GM12873 (cell line): Measurements from ENCODE around the gene SND1.

Experiments used
- CTCF ChIP-seq: IDR thresholded peaks from 2 replicates; pipeline ENCODE4 v1.5.1; 2012; ENCODE audit warnings: low read depth, mild to moderate bottlenecking, moderate library complexity, low read length, control low read depth; ENCODE audit not compliant: insufficient read depth; ENCODE audit errors: missing control alignments

Gene SND1

GRCh38 chr7:128080169-128080568 is 428.2 kb downstream of the SND1 start:
- no peak for TF ChIP-seq CTCF

- TF ChIP-seq CTCF: no peak
Measured at GRCh38 chr7:128081351-128081750, 429.4 kb downstream of the SND1 start.

- no peak for TF ChIP-seq CTCF
Measured at GRCh38 chr7:128081808-128082207, 429.8 kb downstream of the SND1 start.

GRCh38 chr7:128082431-128082830 is 430.4 kb downstream of the SND1 start:
- TF ChIP-seq CTCF: no peak

DNA sequence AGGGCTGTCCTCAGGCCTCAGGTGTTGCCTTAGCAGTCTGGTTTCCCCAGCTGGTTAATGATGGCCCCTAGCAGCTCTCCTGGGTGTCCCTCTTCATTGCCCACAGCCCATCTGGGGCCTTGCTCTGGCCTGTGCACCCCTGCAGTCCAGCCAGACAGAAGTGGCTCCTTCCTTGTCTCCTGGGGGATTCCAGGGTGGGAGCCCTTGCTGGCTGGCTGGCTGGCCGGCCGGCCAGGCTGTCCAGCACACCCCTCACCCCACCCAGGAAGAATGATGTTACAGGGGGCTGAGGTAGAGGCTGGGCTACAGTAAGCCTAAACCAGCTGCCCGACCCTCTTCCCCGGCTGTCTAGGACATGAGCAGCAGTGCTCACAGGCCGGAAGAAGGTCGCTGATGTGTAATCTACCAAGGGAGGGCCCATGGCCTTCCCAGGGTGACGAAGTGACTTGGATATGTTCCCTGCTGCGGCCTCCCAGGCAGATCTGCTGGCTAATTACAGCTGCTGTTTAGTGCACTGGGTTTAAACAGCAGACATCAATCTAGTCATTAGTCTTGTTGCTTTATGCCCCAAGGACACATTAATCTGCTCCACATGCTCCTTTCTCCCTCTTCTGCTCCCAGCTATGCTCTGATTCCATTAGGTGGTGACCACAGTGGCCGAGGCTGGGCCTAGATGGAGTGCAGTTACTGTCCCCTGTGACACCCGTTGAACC is 433.1 kb downstream of the SND1 start:
- TF ChIP-seq CTCF: no peak

DNA sequence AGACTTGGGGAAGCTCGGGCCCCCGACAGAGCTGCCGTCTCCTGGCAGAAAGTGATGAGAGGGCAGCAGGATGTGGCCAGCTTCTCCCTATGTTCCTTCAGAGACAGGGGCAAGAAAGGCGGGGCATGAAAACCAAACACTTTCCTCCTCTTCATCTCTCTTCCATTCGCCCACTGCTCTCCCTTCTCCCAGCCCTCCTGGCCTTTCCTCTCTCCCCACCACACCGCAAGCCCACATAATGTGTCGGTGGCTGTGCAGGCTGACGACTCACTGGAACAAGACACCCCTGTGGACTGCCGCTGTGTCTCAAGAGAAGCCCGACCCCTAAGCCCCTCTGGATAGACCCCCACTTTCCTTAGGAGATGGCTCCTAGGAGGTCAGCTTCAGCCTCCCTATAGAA is 438.5 kb downstream of the SND1 start:
- no peak for TF ChIP-seq CTCF

DNA sequence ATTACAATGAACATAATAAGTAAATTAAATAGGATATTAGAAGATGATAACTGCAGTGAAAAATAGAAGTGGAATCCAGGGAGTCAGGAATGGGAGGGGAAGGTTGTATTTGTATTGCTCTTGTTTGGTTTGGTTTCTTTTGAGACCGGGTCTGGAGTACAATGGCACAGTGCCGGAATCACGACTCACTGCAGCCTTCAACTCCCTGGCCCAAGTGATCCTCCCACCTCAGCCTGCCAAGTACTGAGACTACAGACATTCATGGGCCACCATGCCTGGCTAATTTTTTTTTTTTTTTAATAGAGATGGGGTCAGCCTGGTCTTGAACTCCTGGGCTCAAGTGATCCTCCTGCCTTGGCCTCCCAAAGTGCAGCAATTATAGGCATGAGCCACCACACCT is 439.1 kb downstream of the SND1 start:
- no peak for TF ChIP-seq CTCF
